Mesendoderm (in vitro differentiated cells): ENCODE data around the gene OR52A1.
"Not testable (repeated sequence)": the region's sequence is repeated elsewhere in the genome, so short reads cannot be mapped to it uniquely, and the experiment has no call there.

ENCODE experiments used
- DNase-seq: peaks from one replicate; pipeline ENCODE4 v3.0.0; 2013
- H2AK5ac ChIP-seq: 2 replicates; pipeline ENCODE4 v1.6.1; 2013; ENCODE audit warnings: low read length, inconsistent platforms
- H2BK120ac ChIP-seq: 2 replicates; pipeline ENCODE4 v1.6.1; 2013; ENCODE audit warnings: low read depth, mild to moderate bottlenecking, low read length, moderate library complexity, mixed read lengths
- H2BK15ac ChIP-seq: replicated peaks from 2 replicates; pipeline ENCODE4 v1.6.1; 2013; ENCODE audit warnings: low read depth, mild to moderate bottlenecking, moderate library complexity
- H2BK5ac ChIP-seq: 2 replicates; pipeline ENCODE4 v1.6.1; 2013; ENCODE audit warnings: low read length, inconsistent platforms
- H3K18ac ChIP-seq: 2 replicates; pipeline ENCODE4 v1.6.1; 2013; ENCODE audit warnings: mild to moderate bottlenecking, low read length, mixed read lengths
- H3K23ac ChIP-seq: one replicate; pipeline ENCODE4 v1.6.1; 2013; ENCODE audit warnings: low read length
- H3K27ac ChIP-seq: 2 replicates; pipeline ENCODE4 v1.5.1; 2013; ENCODE audit warnings: low read depth, mild to moderate bottlenecking, inconsistent platforms, low read length, moderate library complexity
- H3K27me3 ChIP-seq: 2 replicates; pipeline ENCODE4 v1.6.1; 2013; ENCODE audit warnings: low read length, control low read depth, mild to moderate bottlenecking, inconsistent platforms; ENCODE audit not compliant: insufficient read depth, poor library complexity
- H3K36me3 ChIP-seq: 2 replicates; pipeline ENCODE4 v1.6.1; 2013; ENCODE audit warnings: low read length, inconsistent platforms; ENCODE audit not compliant: control insufficient read depth, insufficient read depth
- H3K4ac ChIP-seq: one replicate; pipeline ENCODE4 v1.6.1; 2013; ENCODE audit warnings: low read depth, mild to moderate bottlenecking, low read length, moderate library complexity
- H3K4me1 ChIP-seq: 2 replicates; pipeline ENCODE4 v1.6.1; 2013; ENCODE audit warnings: low read depth, low read length, inconsistent platforms; ENCODE audit not compliant: control insufficient read depth
- H3K4me2 ChIP-seq: 2 replicates; pipeline ENCODE4 v1.6.1; 2013; ENCODE audit warnings: low read length
- H3K4me3 ChIP-seq: 2 replicates; pipeline ENCODE4 v1.5.1; 2013; ENCODE audit warnings: mild to moderate bottlenecking, low read length
- H3K56ac ChIP-seq: one replicate; pipeline ENCODE4 v1.6.1; 2013; ENCODE audit warnings: low read length
- H3K79me1 ChIP-seq: 2 replicates; pipeline ENCODE4 v1.6.1; 2013; ENCODE audit warnings: low read length, inconsistent platforms
- H3K79me2 ChIP-seq: 2 replicates; pipeline ENCODE4 v1.6.1; 2013; ENCODE audit warnings: mild to moderate bottlenecking, low read length; ENCODE audit not compliant: control insufficient read depth, insufficient read depth
- H3K9ac ChIP-seq: 2 replicates; pipeline ENCODE4 v1.6.1; 2013; ENCODE audit warnings: low read length, inconsistent platforms
- H4K5ac ChIP-seq: one replicate; pipeline ENCODE4 v1.6.1; 2013; ENCODE audit warnings: low read length
- H4K8ac ChIP-seq: one replicate; pipeline ENCODE4 v1.6.1; 2013; ENCODE audit warnings: low read depth, mild to moderate bottlenecking, control low read depth, low read length, moderate library complexity
- WGBS: extraction: QIAGEN DNeasy Blood & Tissue Kit; methylation state at CpG from one replicate; pipeline ENCODE4 v1.1.7; 2013; ENCODE audit warnings: low lambda C conversion rate, missing lambda C conversion rate; ENCODE audit not compliant: insufficient coverage; ENCODE audit errors: extremely low coverage; 5-methylcytosine and 5-hydroxymethylcytosine counted together

OR52A1 gene

GRCh38 chr11:5151713-5152153 lies 2.8 kb downstream of the OR52A1 start:
- no peak overlapping the region for H3K23ac ChIP-seq
- H3K9ac ChIP-seq: no peak overlapping the region
- H3K36me3 ChIP-seq: no peaks in the 10 kb centered on the region
- H3K4me1 ChIP-seq: no peaks in the 10 kb centered on the region
- H3K4me2 ChIP-seq: no peak overlapping the region
- no CpG with 5 or more reads among the region's 3 CpGs for WGBS
- no peak overlapping the region for H3K56ac ChIP-seq
- no peaks in the 10 kb centered on the region for H3K79me1 ChIP-seq
- H4K5ac ChIP-seq: no peak overlapping the region
- no peak overlapping the region for H2AK5ac ChIP-seq
- no peaks in the 10 kb centered on the region for H3K79me2 ChIP-seq
- no peaks in the 10 kb centered on the region for H3K27me3 ChIP-seq
- peak overlapping the region; percentile 20 for H3K18ac ChIP-seq
- H2BK15ac ChIP-seq: no peak overlapping the region
- no peak overlapping the region for H3K27ac ChIP-seq
- no peak overlapping the region for H4K8ac ChIP-seq
- no peak overlapping the region for H3K4me3 ChIP-seq
- no peak overlapping the region for H2BK120ac ChIP-seq
- H2BK5ac ChIP-seq: no peak overlapping the region
- DNase-seq: peak; percentile 37
- H3K4ac ChIP-seq: no peak overlapping the region

- not testable (repeated sequence) for H4K5ac ChIP-seq
These were observed 10.4 kb downstream of the OR52A1 start for GRCh38 chr11:5144206-5144605.

GRCh38 chr11:5137996-5138395 lies 16.6 kb downstream of the OR52A1 start, which contains the start of gene OR52A5:
TSS of gene OR52A5 (minus strand) at chr11:5138356. CDS start at chr11:5132642, 5,714 bp downstream.
- Histone ChIP-seq H2BK120ac (no peak within 1 kb of the TSS), H2BK5ac (no peak within 1 kb of the TSS), H3K4me1 (no peaks in the 10 kb centered on the region), H3K9ac (no peak within 1 kb of the TSS), H2AK5ac (no peak within 1 kb of the TSS), H3K27ac (no peak within 1 kb of the TSS), H3K79me2 (no peaks in the 10 kb centered on the region), H3K27me3 (no peaks in the 10 kb centered on the region), H3K36me3 (no peaks in the 10 kb centered on the region), H3K56ac (no peak within 1 kb of the TSS), H3K4me2 (no peak within 1 kb of the TSS), H4K5ac (no peak within 1 kb of the TSS), H4K8ac (no peak within 1 kb of the TSS), H3K4me3 (no peak within 1 kb of the TSS), H2BK15ac (no peak within 1 kb of the TSS), H3K18ac (no peak within 1 kb of the TSS), H3K79me1 (no peaks in the 10 kb centered on the region), H3K4ac (no peak within 1 kb of the TSS), H3K23ac (no peak within 1 kb of the TSS)
- no peak for DNase-seq
- WGBS: no CpG with 5 or more reads among the region's 2 CpGs

More at GRCh38 chr11:5144206-5144605, 10.4 kb downstream of the OR52A1 start:
- H3K9ac ChIP-seq, H3K4me1 ChIP-seq, H3K56ac ChIP-seq, H3K36me3 ChIP-seq, DNase-seq, H3K18ac ChIP-seq, H2BK5ac ChIP-seq, H2BK15ac ChIP-seq, H3K79me2 ChIP-seq, H4K8ac ChIP-seq, H3K23ac ChIP-seq, H2BK120ac ChIP-seq, H3K4me2 ChIP-seq, H2AK5ac ChIP-seq, H3K4ac ChIP-seq, H3K27ac ChIP-seq, H3K79me1 ChIP-seq, H3K27me3 ChIP-seq, H3K4me3 ChIP-seq: not testable (repeated sequence)
- no CpG with 5 or more reads among the region's 21 CpGs for WGBS

- no peak overlapping the region for H2BK120ac ChIP-seq
- H4K5ac ChIP-seq: no peak overlapping the region
- H3K27me3 ChIP-seq: no peaks in the 10 kb centered on the region
- H3K9ac ChIP-seq: no peak overlapping the region
- no CpG with 5 or more reads among the region's 1 CpG for WGBS
- DNase-seq: peak; percentile 9
- no peak overlapping the region for H3K56ac ChIP-seq
- no peaks in the 10 kb centered on the region for H3K79me1 ChIP-seq
- H2BK5ac ChIP-seq: no peak overlapping the region
- H2BK15ac ChIP-seq: no peak overlapping the region
- H3K23ac ChIP-seq: no peak overlapping the region
- no peak overlapping the region for H3K27ac ChIP-seq
- H3K4me3 ChIP-seq: no peak overlapping the region
- H3K79me2 ChIP-seq: no peaks in the 10 kb centered on the region
- H3K4me2 ChIP-seq: no peak overlapping the region
- H3K4me1 ChIP-seq: no peaks in the 10 kb centered on the region
- no peak overlapping the region for H3K18ac ChIP-seq
- H4K8ac ChIP-seq: no peak overlapping the region
- no peak overlapping the region for H3K4ac ChIP-seq
- no peak overlapping the region for H2AK5ac ChIP-seq
- H3K36me3 ChIP-seq: no peaks in the 10 kb centered on the region
These were observed 17.5 kb downstream of the OR52A1 start for GRCh38 chr11:5137014-5137413.

- Histone ChIP-seq H2BK120ac (no peak overlapping the region), H3K18ac (no peak overlapping the region), H3K79me2 (no peaks in the 10 kb centered on the region), H3K27me3 (no peaks in the 10 kb centered on the region), H3K4me1 (no peaks in the 10 kb centered on the region), H3K4me2 (no peak overlapping the region), H4K5ac (no peak overlapping the region), H2AK5ac (no peak overlapping the region), H4K8ac (peak overlapping the region; percentile 56), H2BK5ac (no peak overlapping the region), H2BK15ac (no peak overlapping the region), H3K4ac (no peak overlapping the region), H3K23ac (no peak overlapping the region), H3K4me3 (no peak overlapping the region), H3K27ac (no peak overlapping the region), H3K56ac (no peak overlapping the region), H3K9ac (no peak overlapping the region), H3K79me1 (no peaks in the 10 kb centered on the region), H3K36me3 (no peaks in the 10 kb centered on the region)
- DNase-seq: no peak
These were observed 18.3 kb downstream of the OR52A1 start for GRCh38 chr11:5136261-5136660.

- H3K56ac ChIP-seq: no peak overlapping the region
- H2BK120ac ChIP-seq: no peak overlapping the region
- no peak overlapping the region for H2BK15ac ChIP-seq
- no peak overlapping the region for H2BK5ac ChIP-seq
- H3K18ac ChIP-seq: no peak overlapping the region
- no peaks in the 10 kb centered on the region for H3K79me1 ChIP-seq
- no peak overlapping the region for H3K23ac ChIP-seq
- no peak overlapping the region for H3K27ac ChIP-seq
- H3K36me3 ChIP-seq: no peaks in the 10 kb centered on the region
- WGBS: no CpG with 5 or more reads among the region's 8 CpGs
- no peak for DNase-seq
- no peaks in the 10 kb centered on the region for H3K79me2 ChIP-seq
- no peak overlapping the region for H3K9ac ChIP-seq
- H3K4me1 ChIP-seq: no peaks in the 10 kb centered on the region
- no peak overlapping the region for H4K5ac ChIP-seq
- no peak overlapping the region for H3K4ac ChIP-seq
- H3K4me2 ChIP-seq: no peak overlapping the region
- no peaks in the 10 kb centered on the region for H3K27me3 ChIP-seq
- H4K8ac ChIP-seq: no peak overlapping the region
- H3K4me3 ChIP-seq: no peak overlapping the region
- H2AK5ac ChIP-seq: no peak overlapping the region
These were observed 22.8 kb downstream of the OR52A1 start for GRCh38 chr11:5131584-5132335.
